Activated CD4-positive, alpha-beta T cell treated with anti-CD3 and anti-CD28 coated beads, Interleukin-2, amount 50 U/mL, for 24 hours (primary cell): ENCODE data around the gene BRD4.

Experiments used
- DNase-seq, 2 donors: peaks; one replicate each; pipeline ENCODE4 v3.0.0-alpha.2; 2020; ENCODE audit warnings: low read depth in 1 of 2, low spot score in 1 of 2

Gene BRD4

GRCh38 chr19:15268192-15268927, 64.0 kb downstream of the BRD4 start:
- no peak for DNase-seq

GRCh38 chr19:15266683-15267082, 65.7 kb downstream of the BRD4 start:
- no peak for DNase-seq

- DNase-seq = no peak
Observed at GRCh38 chr19:15265850-15266248, 66.5 kb downstream of the BRD4 start.

GRCh38 chr19:15265214-15265849, 67.0 kb downstream of the BRD4 start:
- DNase-seq = no peak

GRCh38 chr19:15264933-15265206, 67.5 kb downstream of the BRD4 start:
- DNase-seq = no peak

- peak; percentile 63 to 67 for DNase-seq
Observed at GRCh38 chr19:15264061-15264932, 68.0 kb downstream of the BRD4 start.

GRCh38 chr19:15263361-15263985, 68.9 kb downstream of the BRD4 start:
- DNase-seq = no peak

GRCh38 chr19:15262011-15262410, 70.3 kb downstream of the BRD4 start:
- DNase-seq = no peak

- DNase-seq = no peak
Observed at GRCh38 chr19:15260939-15261338, 71.4 kb downstream of the BRD4 start.

GRCh38 chr19:15259907-15260306, 72.4 kb downstream of the BRD4 start:
- DNase-seq = no peak

- no peak for DNase-seq
Observed at GRCh38 chr19:15257782-15258181, 74.6 kb downstream of the BRD4 start.

- DNase-seq = no peak
Observed at GRCh38 chr19:15256708-15257331, 75.5 kb downstream of the BRD4 start.

- DNase-seq = no peak
Observed at GRCh38 chr19:15255359-15255990, 76.9 kb downstream of the BRD4 start.

GRCh38 chr19:15254547-15254946, 77.8 kb downstream of the BRD4 start:
- no peak for DNase-seq

GRCh38 chr19:15253513-15253912, 78.8 kb downstream of the BRD4 start:
- no peak for DNase-seq

- no peak for DNase-seq
Observed at GRCh38 chr19:15253061-15253460, 79.3 kb downstream of the BRD4 start.

GRCh38 chr19:15252398-15253018, 79.8 kb downstream of the BRD4 start:
- DNase-seq = no peak

- DNase-seq = no peak
Observed at GRCh38 chr19:15251749-15252397, 80.5 kb downstream of the BRD4 start.

GRCh38 chr19:15251010-15251748, 81.2 kb downstream of the BRD4 start:
- no peak for DNase-seq
